ENCODE measurements around the gene ITGB4. TPM values are rescaled to one million over a fixed set of nuclear protein-coding genes. Genes with fewer than 3 reads are reported as not detected.

ITGB4 gene
- total RNA-seq, 1 experiment from 2014 or later, result 5.3 TPM

DNA sequence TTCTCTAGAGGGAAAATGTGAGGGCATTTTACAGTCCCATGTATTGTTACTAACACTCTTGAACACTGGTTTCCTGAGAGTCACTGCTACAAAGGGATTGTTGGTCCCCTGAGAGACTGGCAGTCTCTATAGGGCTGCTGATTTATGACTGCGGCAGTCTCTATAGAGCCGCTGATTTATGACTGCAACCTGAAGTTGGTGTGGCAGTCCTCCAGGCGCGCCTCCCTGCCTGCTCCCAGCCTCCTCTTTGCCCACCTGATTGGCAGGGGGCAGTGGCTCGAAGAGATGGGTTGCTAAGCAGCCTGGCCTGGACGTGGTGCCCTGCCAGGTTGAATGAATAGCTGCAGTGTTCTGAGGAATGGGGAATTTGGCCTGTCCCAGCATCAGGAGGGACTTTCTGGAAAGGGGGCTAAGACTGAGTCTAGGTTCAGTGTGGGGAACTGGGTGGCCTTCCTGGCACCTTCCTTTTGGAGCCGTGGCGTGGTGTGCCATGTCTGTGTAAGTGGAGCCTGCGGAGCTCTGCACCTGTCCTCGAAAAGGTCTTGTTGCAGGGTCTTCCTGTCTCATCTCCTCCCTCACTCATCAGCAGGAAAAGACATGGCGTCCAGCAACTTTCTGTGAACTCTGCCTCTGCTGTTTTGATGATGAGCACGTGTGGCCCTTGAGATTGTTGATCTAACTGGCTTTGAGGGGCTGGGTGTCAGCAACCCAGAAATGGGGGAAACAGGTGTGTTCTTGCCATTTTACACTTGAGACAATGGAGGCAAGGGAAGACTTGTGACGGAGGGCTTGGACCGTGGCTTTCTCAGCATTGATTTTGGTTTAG, 29.2 kb upstream of the ITGB4 start:
- no peaks in the 10 kb centered on the region for H3K27me3 Mint-ChIP-seq (ENCODE audit: low read depth)

More for the DNA sequence above, 29.2 kb upstream of the ITGB4 start:
- no peak overlapping the region for H3K9ac ChIP-seq (ENCODE audit: extremely low read depth, insufficient read length, low read length)
- no peak overlapping the region for H2BK12ac ChIP-seq (ENCODE audit: insufficient read length, low read depth, low read length)
- no peak overlapping the region for H3K23ac ChIP-seq (ENCODE audit: insufficient read length, low read depth, low read length)
- no peaks in the 10 kb centered on the region for H3K4me1 ChIP-seq (ENCODE audit: insufficient read depth, low read length)
- no peaks in the 10 kb centered on the region for H3K9me3 ChIP-seq (ENCODE audit: control insufficient read depth, low read depth, low read length)
- no peak overlapping the region for H3K27ac ChIP-seq (ENCODE audit: insufficient read length, low read depth, low read length)
- H3K56ac ChIP-seq (ENCODE audit: insufficient read length, low read depth, low read length), result no peak overlapping the region
- no peak overlapping the region for H3K4ac ChIP-seq (ENCODE audit: low read depth, low read length)
- no peak overlapping the region for H2BK5ac ChIP-seq (ENCODE audit: insufficient read length, low read length)
- Mint-ChIP-seq H3K27ac (peak overlapping the region in 2 of 3 experiments; percentile 8 to 63; a peak in 6 of 7 replicates), H3K36me3 (ENCODE audit: insufficient read depth in 1 of 3, low read depth in 3 of 3) (peaks cover 9 to 29% (median 19%) of the 10 kb centered on the region in 3 experiments; a peak in 6 of 7 replicates), H3K4me3 (no peak overlapping the region), H3K9me3 (no peaks in the 10 kb centered on the region), H3K4me1 (peaks cover 37 to 50% of the 10 kb centered on the region in 2 experiments)
- no peak overlapping the region for H2BK120ac ChIP-seq (ENCODE audit: low read depth, low read length, poor library complexity, severe bottlenecking)
- no peak overlapping the region for H3K4me2 ChIP-seq (ENCODE audit: insufficient read depth, insufficient read length, low read length)
- no peak overlapping the region for H4K91ac ChIP-seq (ENCODE audit: insufficient read length, low read depth, low read length)
- TF ChIP-seq CTCF (conservative IDR thresholded peaks at IDR 0.05), result no peak
- no peaks in the 10 kb centered on the region for H3K79me1 ChIP-seq (ENCODE audit: insufficient read depth, low read depth, low read length, poor library complexity, severe bottlenecking)
- H2BK15ac ChIP-seq (ENCODE audit: low read depth, low read length), result no peak overlapping the region
- H3K27me3 ChIP-seq (ENCODE audit: insufficient read depth, low read length), result no peaks in the 10 kb centered on the region
- no peak for DNase-seq
- no peaks in the 10 kb centered on the region for H3K23me2 ChIP-seq (ENCODE audit: insufficient read length, low read depth, low read length, poor library complexity, severe bottlenecking)
- no peak overlapping the region for H2AFZ ChIP-seq (ENCODE audit: low read length)
- no peaks in the 10 kb centered on the region for H4K20me1 ChIP-seq (ENCODE audit: control insufficient read depth, insufficient read depth, insufficient read length)
- H4K8ac ChIP-seq (replicated peaks; ENCODE audit: insufficient read length, low read depth, low read length), result no peak overlapping the region
- H2BK20ac ChIP-seq (ENCODE audit: low read depth, low read length, poor library complexity, severe bottlenecking), result no peak overlapping the region
- H3K18ac ChIP-seq (ENCODE audit: insufficient read length, low read depth, low read length), result no peak overlapping the region
- no peak overlapping the region for H4K5ac ChIP-seq (ENCODE audit: insufficient read length, low read depth, low read length)
- no peak overlapping the region for H3K14ac ChIP-seq (ENCODE audit: insufficient read depth, low read length)
- no peaks in the 10 kb centered on the region for H3K79me2 ChIP-seq (ENCODE audit: insufficient read depth, low read length)
- no CpG with 5 or more reads among the region's 14 CpGs for WGBS (ENCODE audit: extremely low coverage, insufficient read length, low lambda C conversion rate)
- H2AK5ac ChIP-seq (ENCODE audit: insufficient read length, low read length), result no peak overlapping the region
- H3T11ph ChIP-seq (ENCODE audit: low read length), result no peak overlapping the region
